22Rv1 (cell line): ENCODE results near the gene EXOSC5.

Experiments
- H3K27ac ChIP-seq: fragments of 450-650 bp; 2 replicates; pipeline ENCODE4 v1.5.1; 2017
- CTCF ChIP-seq: fragments of 450-650 bp; IDR thresholded peaks from 2 replicates; pipeline ENCODE4 v1.5.1; 2017; ENCODE audit warnings: mild to moderate bottlenecking
- ZFX ChIP-seq: fragments of 450-650 bp; IDR thresholded peaks from 2 replicates; pipeline ENCODE4 v1.6.1; 2017; ENCODE audit warnings: antibody characterized with exemption, borderline replicate concordance

EXOSC5 gene

DNA sequence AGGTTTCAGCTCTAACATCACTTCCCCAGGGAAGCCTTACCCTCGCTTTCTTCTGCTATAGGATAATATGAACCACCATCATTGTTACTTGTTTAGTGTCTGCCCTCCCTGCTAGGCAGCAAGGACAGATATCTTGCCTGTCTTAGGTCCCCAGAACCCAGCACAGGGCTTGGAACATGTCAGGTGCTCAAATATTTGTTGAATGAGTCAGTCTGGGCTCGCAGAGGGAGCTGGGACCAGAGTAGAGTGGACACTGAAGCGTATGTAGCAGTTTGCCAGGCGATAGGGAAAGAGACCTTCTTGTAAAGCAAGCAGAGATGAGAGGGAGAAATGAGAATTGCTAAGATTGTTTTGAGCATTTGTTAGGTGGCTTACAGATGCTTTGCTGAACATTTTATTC, 12.1 kb upstream of the EXOSC5 start:
- no peak for TF ChIP-seq ZFX
- no peak for TF ChIP-seq CTCF
- H3K27ac ChIP-seq: peak overlapping the region; percentile 50

GRCh38 chr19:41408846-41409245, 11.7 kb upstream of the EXOSC5 start:
- peak overlapping the region; percentile 50 for H3K27ac ChIP-seq

GRCh38 chr19:41408256-41408655, 11.1 kb upstream of the EXOSC5 start:
- no peak overlapping the region for H3K27ac ChIP-seq
- no peak for TF ChIP-seq ZFX
- no peak for TF ChIP-seq CTCF

DNA sequence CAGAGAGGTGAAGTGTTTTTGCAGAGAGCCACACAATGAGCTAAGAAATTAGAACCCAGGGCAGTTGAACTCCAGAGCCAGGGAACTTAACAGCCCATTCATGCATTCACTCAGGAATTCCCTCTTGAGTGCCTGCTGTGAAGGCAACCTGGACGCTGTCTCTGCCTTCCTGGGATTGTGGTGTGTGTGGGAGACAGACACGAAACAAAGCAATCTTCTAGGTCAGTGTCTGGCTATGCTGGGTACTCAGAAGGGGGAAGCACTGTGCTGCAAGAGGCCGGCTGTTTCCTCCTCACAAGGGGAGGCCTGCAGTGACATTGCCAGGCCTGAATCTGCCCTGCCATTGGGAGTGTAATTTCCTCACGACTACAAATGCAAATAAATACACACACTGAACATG, 10.1 kb upstream of the EXOSC5 start:
- no peak for TF ChIP-seq ZFX
- TF ChIP-seq CTCF: no peak
- no peak overlapping the region for H3K27ac ChIP-seq

DNA sequence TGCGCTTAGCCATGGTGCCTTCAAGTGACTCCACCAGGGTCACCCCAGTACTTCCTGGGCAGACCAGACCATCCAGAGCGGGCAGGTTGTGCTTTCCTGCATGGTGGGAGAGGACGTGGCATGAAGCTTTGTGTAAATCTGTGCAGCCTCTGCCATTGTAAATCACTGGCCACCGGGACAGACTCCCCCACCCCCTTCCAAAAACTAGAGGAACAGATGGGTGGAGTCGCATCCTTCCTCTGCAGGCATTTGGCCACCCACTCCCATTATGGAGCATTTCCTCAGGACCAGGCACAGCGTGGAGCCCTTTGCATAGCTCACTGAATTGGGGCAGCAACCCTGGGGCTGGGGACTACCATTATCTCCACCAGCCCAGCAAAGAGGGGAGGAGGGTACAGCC, 8.6 kb upstream of the EXOSC5 start:
- TF ChIP-seq ZFX (no peak), CTCF (no peak)
- no peak overlapping the region for H3K27ac ChIP-seq

- TF ChIP-seq CTCF: no peak
- no peak for TF ChIP-seq ZFX
- no peak overlapping the region for H3K27ac ChIP-seq
These were observed 6.2 kb upstream of the EXOSC5 start for GRCh38 chr19:41403181-41403970.

DNA sequence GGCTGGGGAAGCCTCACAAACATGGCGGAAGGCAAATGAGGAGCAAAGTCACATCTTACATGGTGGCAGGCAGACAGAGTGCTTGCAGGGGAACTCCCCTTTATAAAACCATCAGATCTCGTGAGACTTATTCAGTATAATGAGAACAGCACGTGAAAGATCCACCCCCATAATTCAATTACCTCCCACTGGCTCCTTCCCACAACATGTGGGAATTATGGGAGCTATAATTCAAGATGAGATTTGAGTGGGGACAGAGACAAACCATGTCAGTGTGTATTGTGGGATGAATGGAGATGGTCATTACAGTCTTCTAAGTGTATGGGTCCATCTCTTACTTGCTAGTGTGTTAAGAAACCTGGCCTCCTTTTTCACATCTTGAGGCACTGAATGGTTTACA, 4.9 kb upstream of the EXOSC5 start:
- TF ChIP-seq CTCF: no peak
- TF ChIP-seq ZFX: no peak
- no peak overlapping the region for H3K27ac ChIP-seq

DNA sequence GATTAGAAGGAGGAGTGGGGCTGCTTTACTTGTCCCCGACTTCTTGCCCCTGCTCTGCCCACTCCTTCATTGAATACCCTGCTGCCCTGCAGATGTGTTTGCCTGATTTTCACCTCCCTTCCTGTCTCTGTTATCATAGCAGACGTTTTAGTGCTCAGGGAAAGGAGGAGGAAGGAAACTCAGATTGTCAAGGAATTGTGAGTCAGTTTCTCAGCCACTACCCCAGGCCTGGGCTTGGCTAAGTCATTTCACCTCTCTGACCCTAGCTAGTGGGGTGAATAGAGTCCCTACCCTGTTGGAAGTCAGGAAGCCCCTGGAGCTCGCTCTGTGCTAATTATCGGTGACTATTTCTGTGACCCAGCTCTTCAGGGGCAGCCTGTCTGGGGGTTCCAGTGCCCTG, 4.3 kb upstream of the EXOSC5 start:
- no peak overlapping the region for H3K27ac ChIP-seq
- TF ChIP-seq ZFX: no peak
